Endodermal cell (in vitro differentiated cells): ENCODE data around the gene LRRC47. TPM values are rescaled to one million over a fixed set of nuclear protein-coding genes. Genes with fewer than 3 reads are reported as not detected.

ENCODE experiments used
- DNase-seq: peaks from one replicate; pipeline ENCODE4 v3.0.0-alpha.2; 2017
- H3K27ac ChIP-seq: 2 replicates; pipeline ENCODE4 v1.5.1; 2013; ENCODE audit warnings: mild to moderate bottlenecking, low read depth, low read length, moderate library complexity
- H3K27me3 ChIP-seq: 2 replicates; pipeline ENCODE4 v1.6.1; 2013; ENCODE audit warnings: mild to moderate bottlenecking, low read length, moderate library complexity; ENCODE audit not compliant: insufficient read depth, control insufficient read depth, poor library complexity, severe bottlenecking
- H3K36me3 ChIP-seq: 2 replicates; pipeline ENCODE4 v1.7.0; 2013; ENCODE audit warnings: mild to moderate bottlenecking, low read length, moderate library complexity; ENCODE audit not compliant: control insufficient read depth, insufficient read depth
- H3K4me1 ChIP-seq: one replicate; pipeline ENCODE4 v1.7.0; 2013; ENCODE audit warnings: low read length; ENCODE audit not compliant: control insufficient read depth, insufficient read depth
- H3K4me3 ChIP-seq: 2 replicates; pipeline ENCODE4 v1.5.1; 2013; ENCODE audit warnings: mild to moderate bottlenecking, low read length, moderate library complexity
- H3K9ac ChIP-seq: 2 replicates; pipeline ENCODE4 v1.6.1; 2013; ENCODE audit warnings: mild to moderate bottlenecking, low read length, moderate library complexity; ENCODE audit not compliant: poor library complexity, severe bottlenecking; ENCODE audit errors: extremely low read depth
- H3K9me3 ChIP-seq: 2 replicates; pipeline ENCODE4 v1.6.1; 2013; ENCODE audit warnings: mild to moderate bottlenecking, low read length, moderate library complexity; ENCODE audit not compliant: control insufficient read depth
- H3K27ac Mint-ChIP-seq: 2 replicates; pipeline ENCODE4 v1.8.0; 2020; ENCODE audit warnings: mixed read lengths
- H3K27me3 Mint-ChIP-seq: 2 replicates; pipeline ENCODE4 v1.8.0; 2021; ENCODE audit warnings: mild to moderate bottlenecking, mixed read lengths; ENCODE audit not compliant: insufficient read depth
- H3K36me3 Mint-ChIP-seq: 2 replicates; pipeline ENCODE4 v1.8.0; 2020; ENCODE audit warnings: low read depth, mixed read lengths
- H3K4me1 Mint-ChIP-seq: 2 replicates; pipeline ENCODE4 v1.8.0; 2020; ENCODE audit warnings: mixed read lengths
- H3K4me3 Mint-ChIP-seq: 2 replicates; pipeline ENCODE4 v1.8.0; 2020; ENCODE audit warnings: mild to moderate bottlenecking, moderate library complexity, mixed read lengths
- H3K9me3 Mint-ChIP-seq: 2 replicates; pipeline ENCODE4 v1.8.0; 2020; ENCODE audit warnings: mild to moderate bottlenecking, mixed read lengths
- WGBS, 2 experiments: methylation state at CpG; one replicate each; pipeline versions ENCODE4 v1.1.5 to v1.1.7; 2013; ENCODE audit warnings: missing lambda C conversion rate in 2 of 2, mixed read lengths in 1 of 2; ENCODE audit not compliant: insufficient coverage in 1 of 2, insufficient read length in 1 of 2; 5-methylcytosine and 5-hydroxymethylcytosine counted together
- total RNA-seq, 2 donors: library from RNA; stranded (reverse); fragmentation: NEBNext Ultra II Directional in 1 of 2; extraction: Animal tissue kit (Norgen Biotek cat#: 25700) in 1 of 2; gene quantifications; 2 replicates in 1 of 2; 3 replicates in 1 of 2; pipeline ENCODE4 v1.2.1, GENCODE V29; 2021
- TF ChIP-seq, protein P1 (sequence below): fragments of 200-600 bp; sonication (generic); conservative IDR thresholded peaks from 2 replicates; pipeline ENCODE4 v1.5.0; 2021; ENCODE audit warnings: antibody characterized with exemption, mild to moderate bottlenecking

LRRC47 gene
- total RNA-seq, 2 donors from 2014 or later = 49.9 to 59.7 TPM

DNA sequence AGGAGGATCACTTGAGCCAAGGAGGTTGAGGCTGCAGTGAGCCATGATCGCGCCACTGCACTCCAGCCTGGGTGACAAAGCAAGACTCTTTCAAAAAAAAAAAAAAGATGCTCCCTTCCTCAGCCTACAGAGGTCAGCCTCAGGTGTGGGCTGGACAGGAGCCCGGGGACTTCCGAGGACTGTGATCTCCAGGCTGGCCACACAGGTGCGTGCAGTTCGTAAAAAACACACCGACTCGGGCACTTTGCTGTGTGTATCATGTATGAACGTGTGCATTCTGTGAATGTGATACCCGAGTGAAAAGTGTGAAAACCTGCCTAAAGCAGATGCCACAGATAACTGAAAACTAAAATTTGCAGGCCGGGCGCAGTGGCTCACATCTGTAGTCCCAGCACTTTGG is 52.5 kb downstream of the LRRC47 start:
- Histone ChIP-seq H3K27me3 (peaks cover under 1% of the 10 kb centered on the region), H3K9me3 (peaks cover 12% of the 10 kb centered on the region), H3K4me3 (no peak overlapping the region), H3K4me1 (peaks cover 10% of the 10 kb centered on the region), H3K27ac (no peak overlapping the region), H3K9ac (no peak overlapping the region), H3K36me3 (peaks cover 40% of the 10 kb centered on the region)
- no peak for DNase-seq
- H3K36me3 Mint-ChIP-seq = peaks cover 35% of the 10 kb centered on the region
- WGBS, 2 experiments = 91 to 97% methylated on average over 8 to 12 of the region's 12 CpGs
- H3K27me3 Mint-ChIP-seq = no peaks in the 10 kb centered on the region
- TF ChIP-seq, protein P1, sequence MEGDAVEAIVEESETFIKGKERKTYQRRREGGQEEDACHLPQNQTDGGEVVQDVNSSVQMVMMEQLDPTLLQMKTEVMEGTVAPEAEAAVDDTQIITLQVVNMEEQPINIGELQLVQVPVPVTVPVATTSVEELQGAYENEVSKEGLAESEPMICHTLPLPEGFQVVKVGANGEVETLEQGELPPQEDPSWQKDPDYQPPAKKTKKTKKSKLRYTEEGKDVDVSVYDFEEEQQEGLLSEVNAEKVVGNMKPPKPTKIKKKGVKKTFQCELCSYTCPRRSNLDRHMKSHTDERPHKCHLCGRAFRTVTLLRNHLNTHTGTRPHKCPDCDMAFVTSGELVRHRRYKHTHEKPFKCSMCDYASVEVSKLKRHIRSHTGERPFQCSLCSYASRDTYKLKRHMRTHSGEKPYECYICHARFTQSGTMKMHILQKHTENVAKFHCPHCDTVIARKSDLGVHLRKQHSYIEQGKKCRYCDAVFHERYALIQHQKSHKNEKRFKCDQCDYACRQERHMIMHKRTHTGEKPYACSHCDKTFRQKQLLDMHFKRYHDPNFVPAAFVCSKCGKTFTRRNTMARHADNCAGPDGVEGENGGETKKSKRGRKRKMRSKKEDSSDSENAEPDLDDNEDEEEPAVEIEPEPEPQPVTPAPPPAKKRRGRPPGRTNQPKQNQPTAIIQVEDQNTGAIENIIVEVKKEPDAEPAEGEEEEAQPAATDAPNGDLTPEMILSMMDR = no peak
- H3K27ac Mint-ChIP-seq = no peak overlapping the region
- no peak overlapping the region for H3K4me3 Mint-ChIP-seq
- H3K9me3 Mint-ChIP-seq = no peaks in the 10 kb centered on the region
- peaks cover 17% of the 10 kb centered on the region for H3K4me1 Mint-ChIP-seq

DNA sequence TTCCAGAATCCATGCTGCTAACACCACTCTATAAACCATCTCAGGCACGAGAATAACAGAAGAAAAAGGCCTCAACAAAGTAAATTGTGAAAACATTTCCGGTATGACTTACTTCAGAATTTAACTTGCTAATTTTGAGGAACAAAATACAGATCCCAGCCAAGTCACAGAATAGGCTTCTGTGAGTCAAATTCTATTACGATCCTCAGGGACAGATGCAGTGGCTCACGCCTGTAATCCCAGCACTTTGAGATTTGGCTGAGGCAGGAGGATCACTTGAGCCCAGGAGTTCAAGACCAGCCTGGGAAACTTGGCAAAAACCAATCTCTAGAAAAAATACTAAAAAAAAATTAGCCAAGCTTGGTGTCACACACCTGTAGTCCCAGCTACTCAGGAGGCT is 52.9 kb downstream of the LRRC47 start:
- no peak overlapping the region for H3K4me3 Mint-ChIP-seq
- peaks cover 35% of the 10 kb centered on the region for H3K36me3 Mint-ChIP-seq
- no peaks in the 10 kb centered on the region for H3K27me3 ChIP-seq
- H3K4me3 ChIP-seq = no peak overlapping the region
- H3K9me3 ChIP-seq = peaks cover 12% of the 10 kb centered on the region
- no peak for DNase-seq
- H3K9me3 Mint-ChIP-seq = no peaks in the 10 kb centered on the region
- 94% methylated on average over 4 of the region's 4 CpGs for WGBS, 2 experiments
- peaks cover 10% of the 10 kb centered on the region for H3K4me1 ChIP-seq
- H3K27ac Mint-ChIP-seq = no peak overlapping the region
- H3K4me1 Mint-ChIP-seq = peaks cover 17% of the 10 kb centered on the region
- no peak overlapping the region for H3K27ac ChIP-seq
- TF ChIP-seq, protein P1 = no peak
- H3K9ac ChIP-seq = no peak overlapping the region
- H3K27me3 Mint-ChIP-seq = no peaks in the 10 kb centered on the region
- peaks cover 44% of the 10 kb centered on the region for H3K36me3 ChIP-seq

DNA sequence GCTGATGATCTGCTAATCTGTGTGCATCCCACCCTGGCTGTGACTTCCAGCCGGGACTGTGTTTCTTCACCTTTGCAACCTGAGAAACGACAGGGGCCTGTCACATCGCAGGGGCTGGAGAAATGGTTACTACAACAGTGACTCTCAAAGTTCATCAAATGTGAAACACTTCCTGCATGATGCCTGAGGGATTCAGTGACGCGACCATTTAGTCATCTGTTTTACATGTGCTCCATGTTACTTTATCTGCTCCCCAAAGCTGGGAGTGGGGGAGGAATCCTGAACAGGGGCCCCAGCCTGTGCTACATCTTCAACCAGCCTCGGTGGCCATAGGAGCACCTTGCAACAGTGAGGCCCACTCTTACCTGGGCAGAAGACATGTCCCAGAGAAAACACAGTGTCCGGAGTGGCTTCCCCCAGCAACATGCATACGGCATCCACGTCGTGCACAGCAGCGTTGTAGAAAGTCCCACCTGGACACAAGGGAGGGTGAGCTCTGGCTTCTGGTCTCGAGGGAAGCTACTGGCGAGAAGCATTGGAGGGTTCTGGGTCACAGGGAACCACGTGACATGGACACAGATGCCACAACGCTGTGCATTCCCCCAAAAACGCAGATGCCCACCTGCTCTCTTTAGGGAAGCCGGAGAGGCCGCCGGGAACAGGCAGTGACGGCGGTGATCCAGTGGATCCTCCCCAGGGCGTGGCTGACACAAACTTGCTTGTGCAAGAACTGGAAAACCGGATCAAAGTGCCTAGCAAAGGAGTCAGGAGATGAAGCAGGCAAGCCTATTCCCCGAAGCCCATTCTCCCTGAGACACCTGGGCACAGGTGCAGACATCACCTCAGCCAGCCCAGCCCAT is 53.6 kb downstream of the LRRC47 start:
- Histone ChIP-seq H3K4me1 (peaks cover 10% of the 10 kb centered on the region), H3K9ac (no peak overlapping the region), H3K36me3 (peaks cover 51% of the 10 kb centered on the region), H3K27me3 (no peaks in the 10 kb centered on the region), H3K9me3 (peaks cover 12% of the 10 kb centered on the region), H3K4me3 (no peak overlapping the region), H3K27ac (no peak overlapping the region)
- H3K27ac Mint-ChIP-seq = no peak overlapping the region
- H3K9me3 Mint-ChIP-seq = no peaks in the 10 kb centered on the region
- H3K4me1 Mint-ChIP-seq = peaks cover 17% of the 10 kb centered on the region
- no peaks in the 10 kb centered on the region for H3K27me3 Mint-ChIP-seq
- TF ChIP-seq, protein P1 = no peak
- no peak overlapping the region for H3K4me3 Mint-ChIP-seq
- DNase-seq = no peak
- 96% methylated on average over 20 to 24 of the region's 24 CpGs for WGBS, 2 experiments
- H3K36me3 Mint-ChIP-seq = peaks cover 42% of the 10 kb centered on the region
